H1 (cell line): ENCODE data around the gene TBCEL. TPM values are rescaled to one million over a fixed set of nuclear protein-coding genes. Genes with fewer than 3 reads are reported as not detected.

Source experiments
- CTCF ChIA-PET: fragments of 300-600 bp; sonication (Branson Sonifier 250); formaldehyde crosslinking; loops from one replicate; lab custom pipeline; 2021; ENCODE audit not compliant: partially characterized antibody; lab: Charles Lee
- POLR2A ChIA-PET: fragments of 300-600 bp; sonication (Branson Sonifier 250); formaldehyde crosslinking; loops from one replicate; lab custom pipeline; 2021; ENCODE audit warnings: inconsistent platforms; ENCODE audit not compliant: partially characterized antibody; lab: Charles Lee
- DNase-seq, 2 experiments: peaks; one replicate each; pipeline versions ENCODE4 v3.0.0 to v3.0.0-alpha.2; 2010 to 2022; ENCODE audit warnings: low spot score in 2 of 2, low read depth in 1 of 2, mixed read lengths in 1 of 2
- FAIRE-seq: peaks from 2 replicates; lab custom pipeline; 2011; peaks lifted over from hg19 to GRCh38; lab: Jason Lieb, UNC
- H2AFZ ChIP-seq: 2 replicates; pipeline ENCODE4 v1.8.1; 2012; ENCODE audit warnings: low read length, inconsistent platforms
- H2AK5ac ChIP-seq: 2 replicates; pipeline ENCODE4 v1.6.1; 2013; ENCODE audit warnings: low read depth, low read length
- H2BK120ac ChIP-seq: replicated peaks from 2 replicates; pipeline ENCODE3; 2013; ENCODE audit warnings: low read depth, low read length, inconsistent platforms
- H2BK12ac ChIP-seq: 2 replicates; pipeline ENCODE4 v1.6.1; 2013; ENCODE audit warnings: low read depth, low read length
- H2BK15ac ChIP-seq: 2 replicates; pipeline ENCODE4 v1.6.1; 2013; ENCODE audit warnings: low read length
- H2BK20ac ChIP-seq: 2 replicates; pipeline ENCODE4 v1.6.1; 2013; ENCODE audit warnings: low read length
- H2BK5ac ChIP-seq: 2 replicates; pipeline ENCODE4 v1.6.1; 2013; ENCODE audit warnings: low read depth, low read length
- H3K14ac ChIP-seq: 2 replicates; pipeline ENCODE4 v1.6.1; 2013; ENCODE audit warnings: inconsistent platforms; ENCODE audit not compliant: insufficient read length
- H3K18ac ChIP-seq: 2 replicates; pipeline ENCODE4 v1.6.1; 2013; ENCODE audit warnings: low read length; ENCODE audit errors: extremely low read depth
- H3K23ac ChIP-seq: 2 replicates; pipeline ENCODE4 v1.6.1; 2013; ENCODE audit warnings: inconsistent platforms; ENCODE audit not compliant: insufficient read length
- H3K23me2 ChIP-seq: 2 replicates; pipeline ENCODE4 v1.6.1; 2013; ENCODE audit warnings: low read depth, low read length
- H3K27ac ChIP-seq: 2 replicates; pipeline ENCODE4 v1.6.1; 2011; ENCODE audit warnings: low read depth, low read length, inconsistent platforms
- H3K27me3 ChIP-seq, 4 experiments: replicated peaks in 1 of 4; 1 replicate in 1 of 4; 2 replicates in 3 of 4; pipeline versions ENCODE4 v1.6.1 to v1.8.1; 2011 to 2013; ENCODE audit warnings: low read length in 3 of 4, mild to moderate bottlenecking in 3 of 4, inconsistent platforms in 2 of 4, mixed read lengths in 2 of 4, moderate library complexity in 1 of 4; ENCODE audit not compliant: control insufficient read depth in 3 of 4, insufficient read depth in 3 of 4; ENCODE audit errors: extremely low read depth in 1 of 4
- H3K36me3 ChIP-seq, 4 experiments: 2 replicates each; pipeline versions ENCODE4 v1.6.1 to v1.8.1; 2011 to 2013; ENCODE audit warnings: mild to moderate bottlenecking in 4 of 4, low read length in 3 of 4, moderate library complexity in 2 of 4, control low read depth in 1 of 4, inconsistent platforms in 1 of 4; ENCODE audit not compliant: insufficient read depth in 4 of 4, control insufficient read depth in 2 of 4
- H3K4ac ChIP-seq: replicated peaks from 2 replicates; pipeline ENCODE3; 2013; ENCODE audit warnings: low read length, low read depth, mixed read lengths, inconsistent platforms; ENCODE audit not compliant: insufficient read length
- H3K4me1 ChIP-seq, 4 experiments: replicated peaks in 1 of 4; 1 replicate in 1 of 4; 2 replicates in 3 of 4; pipeline versions ENCODE4 v1.6.1 to v1.8.1; 2011 to 2013; ENCODE audit warnings: low read length in 3 of 4, inconsistent platforms in 2 of 4, mixed read lengths in 1 of 4; ENCODE audit not compliant: insufficient read depth in 4 of 4, control insufficient read depth in 3 of 4
- H3K4me2 ChIP-seq, 2 experiments: 2 replicates each; pipeline versions ENCODE4 v1.6.1 to v1.8.1; 2011 to 2013; ENCODE audit warnings: low read depth in 2 of 2, low read length in 2 of 2, control low read depth in 1 of 2, inconsistent platforms in 1 of 2, mild to moderate bottlenecking in 1 of 2; ENCODE audit not compliant: insufficient read depth in 1 of 2
- H3K4me3 ChIP-seq, 4 experiments: fragments of 200-600, 300-600 bp in 1 of 4; sonication (generic), shearing (Covaris generic), sonication (Bioruptor Twin) in 1 of 4; 2 replicates each; pipeline versions ENCODE4 v1.5.1 to v1.8.1; 2011 to 2016; ENCODE audit warnings: low read length in 4 of 4, low read depth in 3 of 4, control low read depth in 2 of 4, inconsistent platforms in 2 of 4, mild to moderate bottlenecking in 2 of 4, mixed read lengths in 1 of 4, moderate library complexity in 1 of 4; ENCODE audit not compliant: insufficient read depth in 2 of 4; ENCODE audit errors: extremely low read depth in 1 of 4
- H3K56ac ChIP-seq: replicated peaks from 2 replicates; pipeline ENCODE3; 2013; ENCODE audit warnings: low read depth, mild to moderate bottlenecking, mixed read lengths, low read length, inconsistent platforms; ENCODE audit not compliant: insufficient read length
- H3K79me1 ChIP-seq: 2 replicates; pipeline ENCODE4 v1.6.1; 2013; ENCODE audit warnings: low read depth, low read length, control low read depth
- H3K79me2 ChIP-seq, 2 experiments: 2 replicates each; pipeline versions ENCODE4 v1.6.1 to v1.8.1; 2012 to 2013; ENCODE audit warnings: low read length in 2 of 2, mild to moderate bottlenecking in 2 of 2, inconsistent platforms in 1 of 2; ENCODE audit not compliant: insufficient read depth in 2 of 2, control insufficient read depth in 1 of 2
- H3K9ac ChIP-seq, 4 experiments: replicated peaks in 1 of 4; 1 replicate in 1 of 4; 2 replicates in 3 of 4; pipeline versions ENCODE4 v1.6.1 to v1.8.1; 2011 to 2013; ENCODE audit warnings: low read depth in 3 of 4, low read length in 3 of 4, control low read depth in 2 of 4, mild to moderate bottlenecking in 2 of 4, moderate library complexity in 2 of 4, inconsistent platforms in 1 of 4; ENCODE audit errors: extremely low read depth in 1 of 4
- H3K9me3 ChIP-seq, 2 experiments: 2 replicates each; pipeline versions ENCODE4 v1.6.1 to v1.8.1; 2012 to 2013; ENCODE audit warnings: mild to moderate bottlenecking in 2 of 2, moderate library complexity in 2 of 2, control low read depth in 1 of 2, inconsistent platforms in 1 of 2, low read depth in 1 of 2, low read length in 1 of 2, mixed read lengths in 1 of 2; ENCODE audit not compliant: insufficient read depth in 2 of 2
- H4K20me1 ChIP-seq, 2 experiments: replicated peaks in 1 of 2; 2 replicates each; pipeline versions ENCODE3 to v1.8.1; 2011 to 2013; ENCODE audit warnings: inconsistent platforms in 2 of 2, low read length in 2 of 2, mild to moderate bottlenecking in 1 of 2; ENCODE audit not compliant: insufficient read depth in 2 of 2, control insufficient read depth in 1 of 2
- H4K5ac ChIP-seq: 2 replicates; pipeline ENCODE4 v1.6.1; 2013; ENCODE audit warnings: low read length, low read depth, mixed read lengths, inconsistent platforms; ENCODE audit not compliant: insufficient read length
- H4K8ac ChIP-seq: 2 replicates; pipeline ENCODE4 v1.8.0; 2013; ENCODE audit warnings: mild to moderate bottlenecking, moderate library complexity, low read length, inconsistent platforms; ENCODE audit not compliant: insufficient read depth; ENCODE audit errors: extremely low read depth
- H4K91ac ChIP-seq: replicated peaks from 2 replicates; pipeline ENCODE3; 2013; ENCODE audit warnings: low read length, mixed read lengths, inconsistent platforms; ENCODE audit not compliant: insufficient read length
- CREB1 ChIP-seq: IDR thresholded peaks from 2 replicates; pipeline ENCODE4 v1.6.1; 2012; ENCODE audit warnings: inconsistent platforms
- NRF1 ChIP-seq: IDR thresholded peaks from 2 replicates; pipeline ENCODE4 v1.6.1; 2011; ENCODE audit warnings: mild to moderate bottlenecking, low read depth, low read length, improper control_type of control experiment
- POU5F1 ChIP-seq: IDR thresholded peaks from 2 replicates; pipeline ENCODE4 v1.6.1; 2011; ENCODE audit warnings: low read depth, mild to moderate bottlenecking, low read length, moderate library complexity
- SP1 ChIP-seq: IDR thresholded peaks from 2 replicates; pipeline ENCODE4 v1.6.1; 2011; ENCODE audit warnings: low read depth, low read length
- WGBS, 2 experiments: shearing (Covaris generic) in 1 of 2; methylation state at CpG; one replicate each; pipeline versions ENCODE4 v1.1.6 to v1.1.7; 2013 to 2015; ENCODE audit warnings: low lambda C conversion rate in 2 of 2, mixed read lengths in 2 of 2, inconsistent platforms in 1 of 2, low coverage in 1 of 2, missing lambda C conversion rate in 1 of 2; ENCODE audit not compliant: insufficient replicate concordance in 2 of 2, insufficient coverage in 1 of 2, insufficient read length in 1 of 2; ENCODE audit errors: extremely low coverage in 1 of 2, missing lambda C conversion rate in 1 of 2; 5-methylcytosine and 5-hydroxymethylcytosine counted together
- polyA plus RNA-seq, 7 experiments: library from polyadenylated mRNA; depleted of rRNA in 3 of 7; stranded (reverse) in 5 of 7; unstranded in 2 of 7; fragments of >200 nt in 5 of 7; fragments of 200-250 nt in 2 of 7; gene quantifications; 1 replicate in 5 of 7; 2 replicates in 1 of 7; 4 replicates in 1 of 7; pipeline versions ENCODE4 v1.2.1 to v1.2.3, GENCODE V29; 2011 to 2013; ENCODE audit warnings: missing spikeins in 2 of 7, mixed read lengths in 2 of 7
- total RNA-seq: library from RNA; stranded (reverse); fragmentation: NEBNext Ultra II Directional; extraction: Animal tissue kit (Norgen Biotek cat#: 25700); gene quantifications from 2 replicates; pipeline ENCODE4 v1.2.1, GENCODE V29; 2021

Gene TBCEL
- total and polyA plus RNA-seq, 2 of the 8 experiments (the other 6 are each of a cell fraction or from before 2014, with no cell fraction given), result 3.9 to 16.0 TPM

DNA sequence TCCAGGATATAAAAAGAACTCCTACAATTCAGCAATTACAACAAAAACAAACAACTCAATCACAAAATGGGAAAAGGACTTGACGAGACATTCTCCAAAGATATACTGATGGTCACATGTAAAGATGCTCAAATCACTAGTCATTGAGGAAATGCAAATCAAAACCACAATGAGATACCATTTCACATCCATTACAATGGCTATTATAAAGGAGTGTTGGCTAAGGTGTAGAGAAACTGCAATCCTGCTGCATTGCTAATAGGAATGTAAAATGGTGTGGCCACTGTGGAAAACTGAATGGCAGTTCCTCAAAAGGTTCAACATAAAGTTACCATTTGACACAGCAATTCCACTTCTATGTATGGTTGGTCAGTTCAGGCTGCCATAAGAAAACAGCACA lies 11.8 kb upstream of the TBCEL start:
- FAIRE-seq, result no peak
- Histone ChIP-seq H3K14ac (no peak overlapping the region), H4K8ac (no peak overlapping the region), H3K9ac (no peak overlapping the region), H3K4ac (no peak overlapping the region), H3K79me2 (no peaks in the 10 kb centered on the region), H3K23ac (no peak overlapping the region), H3K9me3 (no peaks in the 10 kb centered on the region), H3K56ac (no peak overlapping the region), H3K79me1 (no peaks in the 10 kb centered on the region), H2BK20ac (peak overlapping the region; percentile 56; the same call in 1 of the 2 replicates), H3K23me2 (no peaks in the 10 kb centered on the region), H3K27me3 (no peaks in the 10 kb centered on the region), H3K4me1 (peaks cover 0 to 5% (median 1%) of the 10 kb centered on the region in 4 experiments; a peak in 3 of 7 replicates), H3K27ac (no peak overlapping the region), H3K4me2 (peak overlapping the region in 1 of 2 experiments; percentile 25; a peak in 2 of 4 replicates), H2BK15ac (no peak overlapping the region), H3K36me3 (no peaks in the 10 kb centered on the region), H2BK12ac (no peak overlapping the region), H2AFZ (peak overlapping the region; percentile 26; the same call in 1 of the 2 replicates), H2BK120ac (no peak overlapping the region), H4K20me1 (no peaks in the 10 kb centered on the region), H4K91ac (no peak overlapping the region), H3K4me3 (no peak overlapping the region), H2BK5ac (peak overlapping the region; percentile 30; the same call in 1 of the 2 replicates), H3K18ac (no peak overlapping the region), H4K5ac (no peak overlapping the region), H2AK5ac (no peak overlapping the region)
- POLR2A ChIA-PET, result no interaction called here
- CTCF ChIA-PET, result interaction anchor here (1.1 kb wide), 1 partner anchor 11 kb away, joined by 3 read pairs; no protein-coding TSS in a partner anchor
- no peak for TF ChIP-seq POU5F1
- TF ChIP-seq SP1, result no peak
- TF ChIP-seq NRF1, result no peak
- no peak for TF ChIP-seq CREB1
- 74% methylated on average over 1 of the region's 1 CpG; no CpG with 5 or more reads in 1 of the 2 experiments for WGBS, 2 experiments
- DNase-seq, result no peak
